Sigmoid colon (tissue), 7 donors: ENCODE measurements around the gene KLRB1. TPM values are rescaled to one million over a fixed set of nuclear protein-coding genes. Genes with fewer than 3 reads are reported as not detected.
"Not testable (repeated sequence)": the region's sequence is repeated elsewhere in the genome, so short reads cannot be mapped to it uniquely, and the experiment has no call there.

Experiments used
- DNase-seq: peaks from one replicate; pipeline ENCODE4 v3.0.0-alpha.2; 2019
- H3K27ac ChIP-seq, 4 donors: fragments of 200-600 bp; sonication (generic); one replicate each; pipeline ENCODE4 v1.5.1; 2016 to 2019; ENCODE audit warnings: mild to moderate bottlenecking in 1 of 4
- H3K27me3 ChIP-seq, 3 donors: fragments of 200-600 bp; sonication (generic); one replicate each; pipeline ENCODE4 v1.5.1; 2019; ENCODE audit warnings: mild to moderate bottlenecking in 1 of 3
- H3K36me3 ChIP-seq, 4 donors: fragments of 200-600 bp; sonication (generic); one replicate each; pipeline ENCODE4 v1.5.1; 2016 to 2019
- H3K4me1 ChIP-seq, 4 donors: fragments of 200-600 bp; sonication (generic); one replicate each; pipeline ENCODE4 v1.5.1; 2017 to 2019
- H3K4me3 ChIP-seq, 4 donors: fragments of 200-600 bp; sonication (generic); one replicate each; pipeline ENCODE4 v1.5.1; 2017 to 2019; ENCODE audit warnings: mild to moderate bottlenecking in 2 of 4, moderate library complexity in 1 of 4
- H3K9me3 ChIP-seq, 4 donors: fragments of 200-600 bp in 3 of 4; sonication (generic) in 3 of 4; one replicate each; pipeline versions ENCODE4 v1.5.1 to v1.6.1; 2013 to 2019
- EP300 ChIP-seq, 4 donors: sonication (generic); formaldehyde crosslinking; IDR thresholded peaks; one replicate each; pipeline ENCODE4 v1.6.1; 2017; ENCODE audit warnings: antibody characterized with exemption in 4 of 4
- POLR2A ChIP-seq, 2 donors: fragments of 450-650 bp; IDR thresholded peaks; one replicate each; pipeline ENCODE4 v1.6.1; 2016; ENCODE audit warnings: antibody characterized with exemption in 2 of 2, mild to moderate bottlenecking in 2 of 2, moderate library complexity in 2 of 2
- POLR2AphosphoS5 ChIP-seq, 4 donors: sonication (generic); formaldehyde crosslinking; IDR thresholded peaks; one replicate each; pipeline ENCODE4 v1.6.1; 2017; ENCODE audit warnings: antibody characterized with exemption in 4 of 4
- WGBS, 2 donors: extraction: QIAGEN DNeasy Blood & Tissue Kit; methylation state at CpG; one replicate each; pipeline ENCODE4 v1.1.7; 2013; 5-methylcytosine and 5-hydroxymethylcytosine counted together
- intact Hi-C: fragments of 100-400 bp; cut with DNase I; formaldehyde crosslinking; loops from one replicate; pipeline ENCODE4 v1.15.1; 2023
- polyA plus RNA-seq, 3 donors: library from polyadenylated mRNA; stranded (reverse); fragments of 200-250 nt; gene quantifications; one replicate each; pipeline ENCODE4 v1.2.3, GENCODE V29; 2013
- total RNA-seq, 4 donors: library from RNA; depleted of rRNA; stranded (reverse); fragments of >200 nt; gene quantifications; one replicate each; pipeline ENCODE4 v1.1.0, GENCODE V29; 2016
- TF ChIP-seq, protein P1 (sequence below), 4 experiments: fragments of 450-650 bp in 3 of 4; fragments of 200-600 bp in 1 of 4; IDR thresholded peaks; one replicate each; pipeline ENCODE4 v1.5.1; 2016 to 2019; ENCODE audit warnings: antibody characterized with exemption in 4 of 4, mild to moderate bottlenecking in 3 of 4, moderate library complexity in 2 of 4
- donor health status: healthy with polysubstance abuse.
- donor health status: Bipolar disorder and iron deficiency.
- donor health status: healthy.

KLRB1 gene
- total and polyA plus RNA-seq, 7 donors = 0.49 to 3.6 (median 1.4) TPM; not detected in 1

GRCh38 chr12:9617124-9617523 is 9.4 kb upstream of the KLRB1 start:
- Histone ChIP-seq H3K4me1 (no peaks in the 10 kb centered on the region), H3K4me3 (no peak overlapping the region), H3K9me3 (no peaks in the 10 kb centered on the region), H3K36me3 (no peaks in the 10 kb centered on the region), H3K27ac (no peak overlapping the region), H3K27me3 (no peaks in the 10 kb centered on the region)
- intact Hi-C loops = no loop called here
- DNase-seq = no peak
- WGBS, 2 donors = 65 to 89% methylated on average over 6 of the region's 6 CpGs
- no peak for TF ChIP-seq POLR2A (IDR thresholded peaks at IDR 0.05)
- no peak for TF ChIP-seq EP300 (IDR thresholded peaks at IDR 0.05)
- TF ChIP-seq, protein P1, sequence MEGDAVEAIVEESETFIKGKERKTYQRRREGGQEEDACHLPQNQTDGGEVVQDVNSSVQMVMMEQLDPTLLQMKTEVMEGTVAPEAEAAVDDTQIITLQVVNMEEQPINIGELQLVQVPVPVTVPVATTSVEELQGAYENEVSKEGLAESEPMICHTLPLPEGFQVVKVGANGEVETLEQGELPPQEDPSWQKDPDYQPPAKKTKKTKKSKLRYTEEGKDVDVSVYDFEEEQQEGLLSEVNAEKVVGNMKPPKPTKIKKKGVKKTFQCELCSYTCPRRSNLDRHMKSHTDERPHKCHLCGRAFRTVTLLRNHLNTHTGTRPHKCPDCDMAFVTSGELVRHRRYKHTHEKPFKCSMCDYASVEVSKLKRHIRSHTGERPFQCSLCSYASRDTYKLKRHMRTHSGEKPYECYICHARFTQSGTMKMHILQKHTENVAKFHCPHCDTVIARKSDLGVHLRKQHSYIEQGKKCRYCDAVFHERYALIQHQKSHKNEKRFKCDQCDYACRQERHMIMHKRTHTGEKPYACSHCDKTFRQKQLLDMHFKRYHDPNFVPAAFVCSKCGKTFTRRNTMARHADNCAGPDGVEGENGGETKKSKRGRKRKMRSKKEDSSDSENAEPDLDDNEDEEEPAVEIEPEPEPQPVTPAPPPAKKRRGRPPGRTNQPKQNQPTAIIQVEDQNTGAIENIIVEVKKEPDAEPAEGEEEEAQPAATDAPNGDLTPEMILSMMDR (IDR thresholded peaks at IDR 0.05) = no peak
- TF ChIP-seq POLR2AphosphoS5 (IDR thresholded peaks at IDR 0.05) = no peak

DNA sequence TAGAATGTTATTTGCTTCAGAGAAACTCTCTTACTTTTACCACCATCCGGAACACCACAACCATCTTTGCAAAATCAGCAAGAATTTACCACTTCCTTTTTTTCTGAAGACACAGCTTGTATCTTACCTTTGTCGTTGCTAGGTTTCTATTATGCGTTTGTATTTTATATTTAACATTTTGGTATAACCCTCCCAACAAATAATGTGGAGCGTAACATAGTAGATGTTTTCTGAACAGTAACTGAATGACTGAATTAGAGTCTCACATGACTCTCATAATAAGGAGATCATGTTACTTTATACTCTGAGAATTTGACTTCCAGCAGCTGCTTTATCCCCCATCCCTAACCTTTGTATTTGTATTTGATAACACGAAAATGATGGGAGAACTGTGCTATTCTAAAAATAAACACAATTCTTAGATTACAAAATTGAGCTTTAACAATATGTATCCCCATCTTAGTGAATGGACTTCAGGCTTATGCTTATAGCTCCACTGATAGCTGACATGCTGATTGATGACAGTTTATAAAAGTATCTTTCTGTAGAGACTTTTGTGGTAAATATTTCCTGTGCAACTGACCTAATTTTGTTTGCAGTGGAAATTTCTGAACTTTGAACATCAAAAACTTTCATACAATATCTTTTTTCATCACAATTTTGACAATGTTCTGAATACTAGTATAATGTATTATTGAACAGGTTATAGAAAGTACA is 7.9 kb upstream of the KLRB1 start:
- H3K4me1 ChIP-seq = no peaks in the 10 kb centered on the region
- no peak overlapping the region for H3K4me3 ChIP-seq
- no peaks in the 10 kb centered on the region for H3K27me3 ChIP-seq
- H3K27ac ChIP-seq = no peak overlapping the region
- no peak for DNase-seq
- intact Hi-C loops = no loop called here
- TF ChIP-seq EP300 (IDR thresholded peaks at IDR 0.05) = no peak
- TF ChIP-seq, protein P1 (IDR thresholded peaks at IDR 0.05) = no peak
- 31 to 59% methylated on average over 5 of the region's 5 CpGs for WGBS, 2 donors
- no peaks in the 10 kb centered on the region for H3K36me3 ChIP-seq
- H3K9me3 ChIP-seq = no peaks in the 10 kb centered on the region

DNA sequence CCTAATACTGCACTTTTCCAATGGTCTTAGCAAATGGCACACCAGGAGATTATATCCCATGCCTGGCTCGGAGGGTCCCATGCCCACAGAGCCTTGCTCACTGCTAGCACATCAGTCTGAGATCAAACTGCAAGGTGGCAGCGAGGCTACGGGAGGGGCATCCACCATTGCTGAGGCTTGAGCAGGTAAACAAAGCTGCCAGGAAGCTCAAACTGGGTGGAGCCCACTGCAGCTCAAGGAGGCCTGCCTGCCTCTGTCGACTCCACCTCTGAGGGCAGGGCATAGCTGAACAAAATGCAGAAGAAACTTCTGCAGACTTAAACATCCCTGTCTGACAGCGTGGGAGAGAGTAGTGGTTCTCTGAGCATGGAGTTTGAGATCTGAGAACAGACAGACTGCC is 2.9 kb upstream of the KLRB1 start:
- DNase-seq, H3K4me1 ChIP-seq, H3K27me3 ChIP-seq, H3K4me3 ChIP-seq, intact Hi-C loops, H3K9me3 ChIP-seq, H3K36me3 ChIP-seq, H3K27ac ChIP-seq: not testable (repeated sequence)
- 89 to 94% methylated on average over 5 of the region's 5 CpGs for WGBS, 2 donors

GRCh38 chr12:9606736-9607372 is 862 bp downstream of the KLRB1 start:
- H3K4me3 ChIP-seq = no peak overlapping the region
- H3K27me3 ChIP-seq = no peaks in the 10 kb centered on the region
- H3K9me3 ChIP-seq = no peaks in the 10 kb centered on the region
- H3K27ac ChIP-seq = no peak overlapping the region
- no peak for DNase-seq
- intact Hi-C loops = no loop called here
- TF ChIP-seq, protein P1 (IDR thresholded peaks at IDR 0.05) = no peak
- WGBS, 2 donors = 91% methylated on average over 4 of the region's 4 CpGs
- H3K36me3 ChIP-seq = no peaks in the 10 kb centered on the region
- H3K4me1 ChIP-seq = no peaks in the 10 kb centered on the region

- Histone ChIP-seq H3K27ac (no peak overlapping the region), H3K4me1 (no peaks in the 10 kb centered on the region), H3K4me3 (no peak overlapping the region), H3K36me3 (no peaks in the 10 kb centered on the region), H3K27me3 (no peaks in the 10 kb centered on the region), H3K9me3 (no peaks in the 10 kb centered on the region)
- WGBS, 2 donors = 88 to 93% methylated on average over 3 of the region's 3 CpGs
- TF ChIP-seq POLR2AphosphoS5 (IDR thresholded peaks at IDR 0.05) (no peak), POLR2A (IDR thresholded peaks at IDR 0.05) (no peak), EP300 (IDR thresholded peaks at IDR 0.05) (no peak)
- TF ChIP-seq, protein P1 (IDR thresholded peaks at IDR 0.05) = no peak
- DNase-seq = no peak
- intact Hi-C loops = no loop called here
Observed at GRCh38 chr12:9606247-9606646, 1.5 kb downstream of the KLRB1 start.
